B cell (primary cell): Measurements from ENCODE around the gene VAMP8. TPM values are rescaled to one million over a fixed set of nuclear protein-coding genes. Genes with fewer than 3 reads are reported as not detected.
A peak's percentile ranks its signal among the peaks of the same experiment; 100 is the strongest.

Source experiments
- ATAC-seq: fragments of 200-7000 bp; cut with Tn5 transposase; one replicate; pipeline ENCODE4 v1.10.0; 2021; ENCODE audit warnings: low read depth, mild to moderate bottlenecking, moderate number of reproducible peaks, moderate library complexity
- CTCF ChIA-PET: fragments of 350-600 bp; sonication (Branson Sonifier 250); formaldehyde crosslinking; loops from one replicate; lab custom pipeline; 2021; ENCODE audit warnings: antibody characterized with exemption, inconsistent platforms; lab: Charles Lee
- POLR2A ChIA-PET: fragments of 350-600 bp; sonication (Branson Sonifier 250); formaldehyde crosslinking; loops from one replicate; lab custom pipeline; 2021; ENCODE audit warnings: antibody characterized with exemption; lab: Charles Lee
- DNase-seq: peaks from one replicate; pipeline ENCODE4 v3.0.0; 2013
- H2AFZ ChIP-seq: 2 replicates; pipeline ENCODE4 v1.6.1; 2012; ENCODE audit warnings: mild to moderate bottlenecking, low read depth, low read length; ENCODE audit not compliant: insufficient read depth, poor library complexity, severe bottlenecking
- H3K27ac ChIP-seq, 2 donors: 1 replicate in 1 of 2; 2 replicates in 1 of 2; pipeline ENCODE4 v1.5.1; 2012 to 2013; ENCODE audit warnings: low read length in 2 of 2, mild to moderate bottlenecking in 2 of 2, moderate library complexity in 1 of 2
- H3K27me3 ChIP-seq, 4 experiments: fragments of 200-600 bp in 1 of 4; sonication (generic) in 1 of 4; replicated peaks in 1 of 4; 1 replicate in 2 of 4; 2 replicates in 2 of 4; pipeline versions ENCODE4 v1.6.1 to v1.7.0; 2013 to 2016; ENCODE audit warnings: low read length in 3 of 4, mild to moderate bottlenecking in 2 of 4, mixed read lengths in 1 of 4, moderate library complexity in 1 of 4; ENCODE audit not compliant: insufficient read depth in 4 of 4, control insufficient read depth in 3 of 4; ENCODE audit errors: control extremely low read depth in 1 of 4
- H3K36me3 ChIP-seq, 2 experiments: replicated peaks in 1 of 2; 1 replicate in 1 of 2; 2 replicates in 1 of 2; pipeline versions ENCODE4 v1.6.1 to v1.7.1; 2013; ENCODE audit warnings: low read length in 1 of 2; ENCODE audit not compliant: insufficient read depth in 2 of 2, control insufficient read depth in 1 of 2; ENCODE audit errors: control extremely low read depth in 1 of 2, extremely low read depth in 1 of 2
- H3K4me1 ChIP-seq, 2 donors: fragments of 200-600 bp in 1 of 2; sonication (generic) in 1 of 2; 1 replicate in 1 of 2; 2 replicates in 1 of 2; pipeline versions ENCODE4 v1.5.1 to v1.6.1; 2013 to 2017; ENCODE audit warnings: low read length in 2 of 2; ENCODE audit not compliant: control insufficient read depth in 2 of 2, insufficient read depth in 2 of 2
- H3K4me2 ChIP-seq: replicated peaks from 2 replicates; pipeline ENCODE3; 2012; ENCODE audit warnings: mild to moderate bottlenecking, low read depth, low read length; ENCODE audit not compliant: poor library complexity, severe bottlenecking
- H3K4me3 ChIP-seq, 5 experiments: fragments of 200-600 bp in 1 of 5; sonication (generic) in 1 of 5; 1 replicate in 3 of 5; 2 replicates in 2 of 5; pipeline versions ENCODE4 v1.5.1 to v1.7.0; 2011 to 2016; ENCODE audit warnings: low read length in 4 of 5, mild to moderate bottlenecking in 4 of 5, low read depth in 2 of 5, control low read depth in 1 of 5, moderate library complexity in 1 of 5; ENCODE audit not compliant: insufficient read depth in 1 of 5; ENCODE audit errors: control extremely low read depth in 1 of 5, extremely low read depth in 1 of 5
- H3K79me2 ChIP-seq: fragments of 200-600 bp; sonication (generic); one replicate; pipeline ENCODE4 v1.6.0; 2016; ENCODE audit warnings: low read length; ENCODE audit not compliant: control insufficient read depth, insufficient read depth
- H3K9ac ChIP-seq: fragments of 200-600 bp; sonication (generic); 2 replicates; pipeline ENCODE4 v1.6.1; 2017; ENCODE audit warnings: mild to moderate bottlenecking, low read length, moderate library complexity
- H3K9me3 ChIP-seq, 3 donors: one replicate each; pipeline versions ENCODE4 v1.6.1 to v1.7.1; 2013; ENCODE audit warnings: low read length in 2 of 3; ENCODE audit not compliant: control insufficient read depth in 2 of 3, insufficient read depth in 1 of 3; ENCODE audit errors: control extremely low read depth in 1 of 3
- H4K20me1 ChIP-seq: 2 replicates; pipeline ENCODE4 v1.6.0; 2012; ENCODE audit warnings: mild to moderate bottlenecking, low read length; ENCODE audit not compliant: insufficient read depth, control insufficient read depth, poor library complexity, severe bottlenecking
- H3K27ac Mint-ChIP-seq: one replicate; pipeline ENCODE4 v1.8.0; 2021; ENCODE audit warnings: mixed read lengths
- H3K27me3 Mint-ChIP-seq: one replicate; pipeline ENCODE4 v1.8.0; 2021; ENCODE audit warnings: mixed read lengths
- H3K4me1 Mint-ChIP-seq: one replicate; pipeline ENCODE4 v1.8.0; 2021; ENCODE audit warnings: mixed read lengths
- H3K4me3 Mint-ChIP-seq: one replicate; pipeline ENCODE4 v1.8.0; 2021; ENCODE audit warnings: mixed read lengths
- H3K9me3 Mint-ChIP-seq: one replicate; pipeline ENCODE4 v1.8.0; 2022; ENCODE audit warnings: mixed read lengths; ENCODE audit not compliant: insufficient read depth
- CTCF ChIP-seq: fragments of 200-600 bp; IDR thresholded peaks from one replicate; pipeline ENCODE4 v1.8.0; 2022; ENCODE audit warnings: antibody characterized with exemption, mild to moderate bottlenecking
- EZH2 ChIP-seq: IDR thresholded peaks from 2 replicates; pipeline ENCODE4 v1.6.1; 2012; ENCODE audit warnings: borderline replicate concordance, low read depth, mild to moderate bottlenecking, moderate library complexity, low read length; ENCODE audit not compliant: insufficient read depth, poor library complexity, severe bottlenecking
- WGBS: methylation state at CpG from one replicate; pipeline ENCODE4 v1.1.5; 2013; ENCODE audit warnings: missing lambda C conversion rate; ENCODE audit not compliant: insufficient coverage; 5-methylcytosine and 5-hydroxymethylcytosine counted together
- intact Hi-C: fragments of 100-400 bp; cut with micrococcal nuclease; formaldehyde crosslinking; loops from one replicate; pipeline ENCODE4 v1.10.0; 2022
- polyA plus RNA-seq: library from polyadenylated mRNA; depleted of rRNA; stranded (reverse); fragments of >200 nt; gene quantifications from 2 replicates; pipeline ENCODE4 v1.2.3, GENCODE V29; 2012
- total RNA-seq, 2 donors: library from RNA; stranded (reverse); fragments of 120-200 nt in 1 of 2; gene quantifications; 1 replicate in 1 of 2; 2 replicates in 1 of 2; pipeline versions ENCODE4 v1.2.3 to v1.2.4, GENCODE V29; 2013 to 2022

Gene VAMP8
- total and polyA plus RNA-seq, 2 donors (not counting 1 experiment from before 2014, with no cell fraction given) = 68.7 to 73.8 TPM

- TF ChIP-seq CTCF (no peak), EZH2 (no peak)
- H3K79me2 ChIP-seq = peaks cover 25% of the 10 kb centered on the region
- no peaks in the 10 kb centered on the region for H3K9me3 Mint-ChIP-seq
- H3K4me3 ChIP-seq = no peak overlapping the region
- peaks cover 21 to 30% of the 10 kb centered on the region in 2 donors for H3K4me1 ChIP-seq
- POLR2A ChIA-PET = interaction anchor here (0.5 to 3.4 kb wide), 3 partner anchors 9 to 177 kb away, joined by 3 to 30 read pairs (median 3); partner anchors contain the start of gene GGCX
- H3K27ac ChIP-seq = peak overlapping the region in 1 of 2 donors; percentile 8
- peak overlapping the region; percentile 19 for H3K4me3 Mint-ChIP-seq
- DNase-seq = no peak
- CTCF ChIA-PET = interaction anchor here (0.6 to 7.8 kb wide), 5 partner anchors 10 to 242 kb away, joined by 3 to 104 read pairs (median 5); no protein-coding TSS in a partner anchor
- no peaks in the 10 kb centered on the region for H3K9me3 ChIP-seq
- no peaks in the 10 kb centered on the region for H3K27me3 Mint-ChIP-seq
- peak overlapping the region; percentile 82 for H3K9ac ChIP-seq
- no peak overlapping the region for H3K27ac Mint-ChIP-seq
- no peak overlapping the region for H3K4me2 ChIP-seq
- intact Hi-C loops = no loop called here
- peaks cover 20% of the 10 kb centered on the region for H4K20me1 ChIP-seq
- ATAC-seq = no peak
- H3K27me3 ChIP-seq = no peaks in the 10 kb centered on the region
- H3K4me1 Mint-ChIP-seq = peaks cover 37% of the 10 kb centered on the region
- peaks cover 10 to 48% of the 10 kb centered on the region in 2 experiments for H3K36me3 ChIP-seq
- H2AFZ ChIP-seq = no peak overlapping the region
- WGBS = 89% methylated on average over 2 of the region's 4 CpGs
Measured at GRCh38 chr2:85541262-85541661, 36.1 kb upstream of the VAMP8 start.

- Histone ChIP-seq H3K4me1 (peaks cover 21 to 30% of the 10 kb centered on the region in 2 donors), H4K20me1 (peaks cover 20% of the 10 kb centered on the region), H3K27me3 (no peaks in the 10 kb centered on the region), H2AFZ (no peak overlapping the region), H3K36me3 (peaks cover 10 to 48% of the 10 kb centered on the region in 2 experiments), H3K4me2 (no peak overlapping the region), H3K9me3 (no peaks in the 10 kb centered on the region), H3K9ac (no peak overlapping the region), H3K4me3 (no peak overlapping the region), H3K79me2 (peaks cover 25% of the 10 kb centered on the region), H3K27ac (no peak overlapping the region)
- ChIA-PET POLR2A (interaction anchor here (0.5 kb wide), 1 partner anchor 1064 kb away, joined by 3 read pairs; no protein-coding TSS in a partner anchor), CTCF (interaction anchor here (0.6 to 7.8 kb wide), 5 partner anchors 9 to 242 kb away, joined by 3 to 104 read pairs (median 5); no protein-coding TSS in a partner anchor)
- 83% methylated on average over 1 of the region's 5 CpGs for WGBS
- no peak for DNase-seq
- Mint-ChIP-seq H3K4me3 (peak overlapping the region; percentile 19), H3K4me1 (peaks cover 37% of the 10 kb centered on the region), H3K27ac (no peak overlapping the region), H3K27me3 (no peaks in the 10 kb centered on the region), H3K9me3 (no peaks in the 10 kb centered on the region)
- ATAC-seq = no peak
- TF ChIP-seq EZH2 = no peak
- no peak for TF ChIP-seq CTCF
- intact Hi-C loops = no loop called here
Measured at GRCh38 chr2:85541753-85542457, 35.5 kb upstream of the VAMP8 start.
